ENCODE results near the gene MEIKIN.

The MEIKIN gene

GRCh38 chr5:131758520-131758900, 187.0 kb downstream of the MEIKIN start:
- no peak for TF ChIP-seq CTBP1 (IDR thresholded peaks at IDR 0.05; ENCODE audit: borderline replicate concordance)
- no peak for TF ChIP-seq ARNT (IDR thresholded peaks at IDR 0.05)
- TF ChIP-seq TARDBP (IDR thresholded peaks at IDR 0.05) = no peak
- TF ChIP-seq PKNOX1 (IDR thresholded peaks at IDR 0.05) = no peak
- TF ChIP-seq FOXA1 (IDR thresholded peaks at IDR 0.05) = no peak
- no peak for TF ChIP-seq ZNF384 (IDR thresholded peaks at IDR 0.05)
- TF ChIP-seq FOXK2 (IDR thresholded peaks at IDR 0.05) = no peak
- no peak for TF ChIP-seq NFRKB (IDR thresholded peaks at IDR 0.05)
- no peak for TF ChIP-seq SP1 (IDR thresholded peaks at IDR 0.05)
- TF ChIP-seq LEF1 (IDR thresholded peaks at IDR 0.05; ENCODE audit: borderline replicate concordance) = no peak
- no peak for TF ChIP-seq SUZ12 (IDR thresholded peaks at IDR 0.05)
- CTCF ChIA-PET = no interaction called here
- no peak for DNase-seq (ENCODE audit: extremely low spot score)
- POLR2A ChIA-PET = no interaction called here

- TF ChIP-seq NFRKB (IDR thresholded peaks at IDR 0.05) = no peak
- TF ChIP-seq BHLHE40 (IDR thresholded peaks at IDR 0.05; ENCODE audit: borderline replicate concordance) = no peak
- TF ChIP-seq ARNT (IDR thresholded peaks at IDR 0.05) = no peak
- TF ChIP-seq ELF4 (IDR thresholded peaks at IDR 0.05) = no peak
- ChIA-PET POLR2A (no interaction called here), CTCF (no interaction called here)
- no peak for DNase-seq (ENCODE audit: extremely low spot score)
Observed at GRCh38 chr5:131757830-131758519, 187.5 kb downstream of the MEIKIN start.

Measured in HEK293T (cell line).